Measurements from ENCODE around the gene TRAF7. TPM values are rescaled to one million over a fixed set of nuclear protein-coding genes. Genes with fewer than 3 reads are reported as not detected.

TRAF7 gene
- total and polyA plus RNA-seq, 2 of the 13 experiments (the other 11 are each of a cell fraction or from before 2014, with no cell fraction given): 47.9 to 65.6 TPM

DNA sequence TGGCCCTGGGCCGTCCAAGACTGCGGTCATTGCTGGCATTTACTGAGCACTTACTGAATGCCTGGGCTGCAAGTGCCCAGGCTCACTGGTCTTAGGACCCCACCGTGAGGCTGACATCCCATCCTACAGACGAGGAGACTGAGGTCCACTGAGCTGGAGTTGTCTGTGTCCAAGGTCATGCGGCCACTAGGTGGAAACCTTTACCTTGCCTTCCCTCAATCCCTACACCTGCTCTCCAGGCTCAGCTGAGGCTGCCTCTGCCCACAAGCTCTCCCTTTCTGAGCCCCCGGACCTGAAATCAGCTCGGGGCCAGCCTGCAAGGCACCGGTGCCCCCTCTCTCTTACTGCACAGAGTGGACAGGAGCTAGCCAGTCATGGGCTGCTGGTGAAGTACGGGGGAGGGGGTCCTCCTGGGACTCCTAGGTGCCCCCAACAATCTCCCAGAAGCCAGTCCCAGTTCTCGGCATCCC, 39.3 kb downstream of the TRAF7 start (continued):
- TF ChIP-seq TCF12 (IDR thresholded peaks at IDR 0.05): no peak
- no peak for TF ChIP-seq TCF12 (CRISPR knock-in tag; IDR thresholded peaks at IDR 0.05)
- TF ChIP-seq, protein P1, sequence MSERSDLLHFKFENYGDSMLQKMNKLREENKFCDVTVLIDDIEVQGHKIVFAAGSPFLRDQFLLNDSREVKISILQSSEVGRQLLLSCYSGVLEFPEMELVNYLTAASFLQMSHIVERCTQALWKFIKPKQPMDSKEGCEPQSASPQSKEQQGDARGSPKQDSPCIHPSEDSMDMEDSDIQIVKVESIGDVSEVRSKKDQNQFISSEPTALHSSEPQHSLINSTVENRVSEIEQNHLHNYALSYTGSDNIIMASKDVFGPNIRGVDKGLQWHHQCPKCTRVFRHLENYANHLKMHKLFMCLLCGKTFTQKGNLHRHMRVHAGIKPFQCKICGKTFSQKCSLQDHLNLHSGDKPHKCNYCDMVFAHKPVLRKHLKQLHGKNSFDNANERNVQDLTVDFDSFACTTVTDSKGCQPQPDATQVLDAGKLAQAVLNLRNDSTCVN (CRISPR knock-in tag; IDR thresholded peaks at IDR 0.05; ENCODE audit: borderline replicate concordance): no peak; the same call in 1 of the 2 replicates
- TF ChIP-seq, protein P2, sequence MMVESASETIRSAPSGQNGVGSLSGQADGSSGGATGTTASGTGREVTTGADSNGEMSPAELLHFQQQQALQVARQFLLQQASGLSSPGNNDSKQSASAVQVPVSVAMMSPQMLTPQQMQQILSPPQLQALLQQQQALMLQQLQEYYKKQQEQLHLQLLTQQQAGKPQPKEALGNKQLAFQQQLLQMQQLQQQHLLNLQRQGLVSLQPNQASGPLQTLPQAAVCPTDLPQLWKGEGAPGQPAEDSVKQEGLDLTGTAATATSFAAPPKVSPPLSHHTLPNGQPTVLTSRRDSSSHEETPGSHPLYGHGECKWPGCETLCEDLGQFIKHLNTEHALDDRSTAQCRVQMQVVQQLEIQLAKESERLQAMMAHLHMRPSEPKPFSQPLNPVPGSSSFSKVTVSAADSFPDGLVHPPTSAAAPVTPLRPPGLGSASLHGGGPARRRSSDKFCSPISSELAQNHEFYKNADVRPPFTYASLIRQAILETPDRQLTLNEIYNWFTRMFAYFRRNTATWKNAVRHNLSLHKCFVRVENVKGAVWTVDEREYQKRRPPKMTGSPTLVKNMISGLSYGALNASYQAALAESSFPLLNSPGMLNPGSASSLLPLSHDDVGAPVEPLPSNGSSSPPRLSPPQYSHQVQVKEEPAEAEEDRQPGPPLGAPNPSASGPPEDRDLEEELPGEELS (CRISPR knock-in tag; IDR thresholded peaks at IDR 0.05): no peak
- TF ChIP-seq, protein P3, sequence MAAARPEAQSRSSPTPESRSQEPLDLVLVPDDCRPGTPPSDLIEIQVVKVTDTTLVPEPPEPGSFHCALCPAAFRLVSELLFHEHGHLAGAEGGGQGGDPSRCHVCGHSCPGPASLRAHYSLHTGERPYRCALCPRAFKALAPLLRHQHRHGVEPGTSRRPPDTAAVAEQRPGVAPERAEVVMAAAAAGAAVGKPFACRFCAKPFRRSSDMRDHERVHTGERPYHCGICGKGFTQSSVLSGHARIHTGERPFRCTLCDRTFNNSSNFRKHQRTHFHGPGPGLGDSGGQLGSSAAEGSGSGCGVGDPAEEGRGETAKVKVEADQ (CRISPR knock-in tag; IDR thresholded peaks at IDR 0.05; ENCODE audit: borderline replicate concordance): no peak
- TF ChIP-seq EEA1 (CRISPR knock-in tag; IDR thresholded peaks at IDR 0.05; ENCODE audit: borderline replicate concordance): 0 out of 2 replicates have a peak, but pooled peaks have one; percentile 27
- TF ChIP-seq TCF7L2 (IDR thresholded peaks at IDR 0.05; ENCODE audit: low read depth, low read length): no peak
- TF ChIP-seq, protein P4, sequence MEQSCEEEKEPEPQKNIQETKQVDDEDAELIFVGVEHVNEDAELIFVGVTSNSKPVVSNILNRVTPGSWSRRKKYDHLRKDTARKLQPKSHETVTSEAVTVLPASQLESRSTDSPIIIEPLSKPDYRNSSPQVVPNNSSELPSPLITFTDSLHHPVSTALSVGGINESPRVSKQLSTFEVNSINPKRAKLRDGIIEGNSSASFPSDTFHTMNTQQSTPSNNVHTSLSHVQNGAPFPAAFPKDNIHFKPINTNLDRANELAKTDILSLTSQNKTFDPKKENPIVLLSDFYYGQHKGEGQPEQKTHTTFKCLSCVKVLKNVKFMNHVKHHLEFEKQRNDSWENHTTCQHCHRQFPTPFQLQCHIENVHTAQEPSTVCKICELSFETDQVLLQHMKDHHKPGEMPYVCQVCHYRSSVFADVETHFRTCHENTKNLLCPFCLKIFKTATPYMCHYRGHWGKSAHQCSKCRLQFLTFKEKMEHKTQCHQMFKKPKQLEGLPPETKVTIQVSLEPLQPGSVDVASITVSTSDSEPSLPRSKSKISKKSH (CRISPR knock-in tag; IDR thresholded peaks at IDR 0.05; ENCODE audit: borderline replicate concordance): no peak
- TF ChIP-seq ONECUT2 (CRISPR knock-in tag; IDR thresholded peaks at IDR 0.05): no peak
- TF ChIP-seq TGIF2 (CRISPR knock-in tag; IDR thresholded peaks at IDR 0.05): no peak
- no peak for TF ChIP-seq POLR2G (IDR thresholded peaks at IDR 0.05; ENCODE audit: low read depth, low read length)
- TF ChIP-seq GATAD2A (CRISPR knock-in tag; IDR thresholded peaks at IDR 0.05): no peak
- TF ChIP-seq SAFB2 (CRISPR knock-in tag; IDR thresholded peaks at IDR 0.05; ENCODE audit: borderline replicate concordance, low read depth): no peak
- TF ChIP-seq, protein P5, sequence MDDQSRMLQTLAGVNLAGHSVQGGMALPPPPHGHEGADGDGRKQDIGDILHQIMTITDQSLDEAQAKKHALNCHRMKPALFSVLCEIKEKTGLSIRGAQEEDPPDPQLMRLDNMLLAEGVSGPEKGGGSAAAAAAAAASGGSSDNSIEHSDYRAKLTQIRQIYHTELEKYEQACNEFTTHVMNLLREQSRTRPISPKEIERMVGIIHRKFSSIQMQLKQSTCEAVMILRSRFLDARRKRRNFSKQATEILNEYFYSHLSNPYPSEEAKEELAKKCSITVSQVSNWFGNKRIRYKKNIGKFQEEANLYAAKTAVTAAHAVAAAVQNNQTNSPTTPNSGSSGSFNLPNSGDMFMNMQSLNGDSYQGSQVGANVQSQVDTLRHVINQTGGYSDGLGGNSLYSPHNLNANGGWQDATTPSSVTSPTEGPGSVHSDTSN (CRISPR knock-in tag; IDR thresholded peaks at IDR 0.05; ENCODE audit: borderline replicate concordance): no peak
- TF ChIP-seq KLF9 (CRISPR knock-in tag; IDR thresholded peaks at IDR 0.05; ENCODE audit: low read depth): no peak
- TF ChIP-seq FOXA1 (IDR thresholded peaks at IDR 0.05): no peak
- no peak for TF ChIP-seq FOXA1 (CRISPR knock-in tag; IDR thresholded peaks at IDR 0.05)
- TF ChIP-seq NFKBIZ (CRISPR knock-in tag; IDR thresholded peaks at IDR 0.05): no peak
- TF ChIP-seq SIN3A (IDR thresholded peaks at IDR 0.05; ENCODE audit: borderline replicate concordance, low read depth, low read length): no peak
- 0 out of 2 replicates have a peak, but pooled peaks have one; percentile 11 for TF ChIP-seq KDM4B (CRISPR knock-in tag; IDR thresholded peaks at IDR 0.05)
- TF ChIP-seq ZNF160 (CRISPR knock-in tag; IDR thresholded peaks at IDR 0.05): no peak
- TF ChIP-seq, protein P6, sequence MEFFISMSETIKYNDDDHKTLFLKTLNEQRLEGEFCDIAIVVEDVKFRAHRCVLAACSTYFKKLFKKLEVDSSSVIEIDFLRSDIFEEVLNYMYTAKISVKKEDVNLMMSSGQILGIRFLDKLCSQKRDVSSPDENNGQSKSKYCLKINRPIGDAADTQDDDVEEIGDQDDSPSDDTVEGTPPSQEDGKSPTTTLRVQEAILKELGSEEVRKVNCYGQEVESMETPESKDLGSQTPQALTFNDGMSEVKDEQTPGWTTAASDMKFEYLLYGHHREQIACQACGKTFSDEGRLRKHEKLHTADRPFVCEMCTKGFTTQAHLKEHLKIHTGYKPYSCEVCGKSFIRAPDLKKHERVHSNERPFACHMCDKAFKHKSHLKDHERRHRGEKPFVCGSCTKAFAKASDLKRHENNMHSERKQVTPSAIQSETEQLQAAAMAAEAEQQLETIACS (CRISPR knock-in tag; IDR thresholded peaks at IDR 0.05): no peak
